8988T (cell line): ENCODE results near the gene FAT1.

Experiments used
- DNase-seq: peaks from one replicate; pipeline ENCODE4 v3.0.0; 2011

FAT1 gene

GRCh38 chr4:186647821-186648220 is 75.8 kb downstream of the FAT1 start:
- DNase-seq: no peak

- DNase-seq: no peak
These were observed 78.9 kb downstream of the FAT1 start for GRCh38 chr4:186644737-186645261.

- no peak for DNase-seq
These were observed 79.4 kb downstream of the FAT1 start for GRCh38 chr4:186644311-186644638.

- DNase-seq: no peak
These were observed 80.0 kb downstream of the FAT1 start for GRCh38 chr4:186643501-186644310.

- no peak for DNase-seq
These were observed 80.7 kb downstream of the FAT1 start for GRCh38 chr4:186642998-186643397.

GRCh38 chr4:186642530-186642929 is 81.1 kb downstream of the FAT1 start:
- no peak for DNase-seq

GRCh38 chr4:186634591-186635128 is 89.0 kb downstream of the FAT1 start:
- no peak for DNase-seq

- DNase-seq: no peak
These were observed 89.8 kb downstream of the FAT1 start for GRCh38 chr4:186633844-186634243.

- no peak for DNase-seq
These were observed 93.5 kb downstream of the FAT1 start for GRCh38 chr4:186630128-186630527.

- no peak for DNase-seq
These were observed 95.5 kb downstream of the FAT1 start for GRCh38 chr4:186628058-186628711.

- no peak for DNase-seq
These were observed 96.3 kb downstream of the FAT1 start for GRCh38 chr4:186627226-186627865.

- peak; percentile 21 for DNase-seq
These were observed 98.7 kb downstream of the FAT1 start for GRCh38 chr4:186624951-186625350.

GRCh38 chr4:186623546-186623945 is 100.1 kb downstream of the FAT1 start:
- no peak for DNase-seq

GRCh38 chr4:186622788-186623464 is 100.7 kb downstream of the FAT1 start:
- DNase-seq: peak; percentile 35

- DNase-seq: no peak
These were observed 101.6 kb downstream of the FAT1 start for GRCh38 chr4:186621959-186622553.

GRCh38 chr4:186619088-186619487 is 104.6 kb downstream of the FAT1 start:
- DNase-seq: no peak

GRCh38 chr4:186617921-186618320 is 105.7 kb downstream of the FAT1 start:
- no peak for DNase-seq

GRCh38 chr4:186607490-186607889 is 116.2 kb downstream of the FAT1 start:
- DNase-seq: no peak

GRCh38 chr4:186606591-186606992 is 117.1 kb downstream of the FAT1 start:
- no peak for DNase-seq

GRCh38 chr4:186605261-186605865 is 118.3 kb downstream of the FAT1 start:
- no peak for DNase-seq

GRCh38 chr4:186604124-186604807 is 119.4 kb downstream of the FAT1 start:
- no peak for DNase-seq

- DNase-seq: no peak
These were observed 120.7 kb downstream of the FAT1 start for GRCh38 chr4:186602978-186603377.
